Peyer's patch (tissue), 4 donors: ENCODE data around the gene SLC34A3.

Experiments
- CTCF ChIP-seq, 6 experiments: fragments of 450-650 bp in 4 of 6; fragments of 200-600 bp in 2 of 6; sonication (generic) in 1 of 6; IDR thresholded peaks; one replicate each; pipeline ENCODE4 v1.5.1; 2017 to 2019; ENCODE audit warnings: antibody characterized with exemption in 6 of 6, mild to moderate bottlenecking in 3 of 6, moderate library complexity in 1 of 6
- POLR2A ChIP-seq, 2 donors: fragments of 450-650 bp; IDR thresholded peaks; one replicate each; pipeline ENCODE4 v1.5.1; 2017; ENCODE audit warnings: antibody characterized with exemption in 2 of 2, mild to moderate bottlenecking in 2 of 2, moderate library complexity in 2 of 2

- no peak for TF ChIP-seq POLR2A (IDR thresholded peaks at IDR 0.05)
- no peak for TF ChIP-seq CTCF (IDR thresholded peaks at IDR 0.05)
Measured at GRCh38 chr9:137267933-137268355, 37.2 kb downstream of the SLC34A3 start.
